ENCODE measurements around the gene CBFA2T3.

CBFA2T3 gene

GRCh38 chr16:88974080-88974915 lies 2.7 kb downstream of the CBFA2T3 start:
- no peak for DNase-seq

DNA sequence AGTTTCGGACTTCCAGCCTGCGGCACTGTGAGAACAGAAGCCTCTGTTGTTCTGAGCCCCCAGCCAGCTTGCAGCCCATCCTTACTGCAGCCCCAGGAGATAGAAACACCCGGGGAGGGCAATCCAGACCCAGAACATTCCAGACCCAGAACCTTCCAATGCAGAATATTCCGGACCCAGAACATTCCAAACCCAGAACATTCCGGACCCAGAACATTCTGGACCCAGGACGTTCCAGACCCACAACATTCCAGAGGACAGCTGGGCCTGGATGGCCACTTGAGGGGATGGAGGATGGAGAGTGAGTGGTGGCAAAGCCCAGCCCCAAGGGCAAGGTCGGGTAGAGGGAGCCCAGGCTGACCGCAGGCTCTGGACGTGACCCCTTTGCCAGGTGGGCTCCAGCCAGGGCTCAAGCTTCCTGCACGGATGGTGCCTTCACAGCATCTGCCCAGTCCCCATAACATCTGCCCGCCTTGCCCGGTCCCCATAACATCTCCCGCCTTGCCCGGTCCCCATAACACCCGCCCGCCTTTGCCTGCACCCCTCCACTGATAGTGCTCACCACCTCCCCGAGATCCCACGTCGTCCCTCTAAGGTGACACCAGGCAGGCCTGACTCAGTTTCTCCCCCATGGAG lies 3.5 kb downstream of the CBFA2T3 start:
- DNase-seq = no peak

DNA sequence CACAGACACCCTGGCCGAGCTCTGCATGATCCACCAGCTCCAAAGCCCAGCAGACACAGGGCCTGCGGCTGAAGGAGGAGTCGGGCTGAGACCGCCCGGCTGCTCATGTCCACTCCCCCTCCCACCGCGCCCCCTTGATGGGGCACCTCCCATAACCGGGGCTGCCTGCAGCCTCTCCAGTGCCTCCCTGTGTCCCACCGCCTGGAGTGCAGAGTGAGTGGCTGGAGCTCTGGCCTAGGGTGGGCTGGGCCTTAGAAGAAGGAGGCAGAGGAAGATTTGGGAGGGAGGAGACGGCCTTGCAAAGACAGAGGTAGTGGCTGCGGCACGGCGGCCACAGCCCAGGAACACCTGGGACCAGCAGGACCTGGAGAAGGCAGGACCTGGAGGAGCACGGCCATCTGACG lies 4.0 kb downstream of the CBFA2T3 start:
- no peak for DNase-seq

DNA sequence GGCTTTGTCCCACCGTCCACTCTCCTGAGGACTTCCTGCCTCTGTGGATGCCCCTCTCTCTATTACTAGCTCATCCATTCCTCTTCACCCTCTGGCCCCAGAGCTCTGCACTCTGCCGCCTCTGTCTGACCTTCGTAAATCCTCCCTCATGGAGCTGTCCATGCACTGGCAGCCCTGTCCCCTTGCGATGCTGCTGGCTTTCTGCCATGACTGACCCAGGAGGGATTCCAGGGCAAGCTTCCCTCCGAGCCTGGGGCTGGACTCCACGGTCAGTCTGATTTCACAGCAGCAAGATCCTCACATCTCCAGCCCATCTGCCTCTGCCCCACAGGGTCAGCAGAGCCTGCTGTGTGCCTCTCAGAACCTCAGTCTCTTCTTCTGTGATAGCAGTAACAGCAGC lies 4.7 kb downstream of the CBFA2T3 start:
- DNase-seq = no peak

GRCh38 chr16:88971371-88972097 lies 5.5 kb downstream of the CBFA2T3 start:
- DNase-seq = no peak

- DNase-seq = no peak
Measured at GRCh38 chr16:88970539-88971065, 6.4 kb downstream of the CBFA2T3 start.

GRCh38 chr16:88970050-88970449 lies 7.0 kb downstream of the CBFA2T3 start:
- DNase-seq = no peak

DNA sequence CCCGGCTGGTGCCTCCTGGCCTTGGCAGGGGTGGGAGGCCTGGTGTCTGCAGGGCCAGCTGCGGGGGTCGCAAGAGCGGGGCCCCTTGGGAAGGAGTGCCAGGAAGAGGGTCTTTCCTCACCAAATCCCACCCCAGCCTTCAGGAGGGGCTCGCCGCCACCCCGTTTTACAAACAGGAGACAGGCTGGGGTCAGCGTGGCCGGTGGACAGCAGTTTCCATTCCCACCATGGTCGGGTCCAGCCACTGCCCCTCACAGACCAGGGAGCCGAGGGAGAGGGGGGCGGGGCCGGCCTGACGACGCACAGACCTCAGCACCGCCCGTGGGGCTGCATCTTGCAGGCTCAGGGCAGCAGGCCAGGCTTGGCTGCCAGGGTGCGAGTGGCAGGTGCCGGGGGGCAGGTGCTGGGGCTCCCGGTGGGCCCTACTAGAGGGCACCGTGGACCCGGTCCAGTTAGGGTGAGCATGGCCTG lies 7.6 kb downstream of the CBFA2T3 start:
- DNase-seq = no peak

DNA sequence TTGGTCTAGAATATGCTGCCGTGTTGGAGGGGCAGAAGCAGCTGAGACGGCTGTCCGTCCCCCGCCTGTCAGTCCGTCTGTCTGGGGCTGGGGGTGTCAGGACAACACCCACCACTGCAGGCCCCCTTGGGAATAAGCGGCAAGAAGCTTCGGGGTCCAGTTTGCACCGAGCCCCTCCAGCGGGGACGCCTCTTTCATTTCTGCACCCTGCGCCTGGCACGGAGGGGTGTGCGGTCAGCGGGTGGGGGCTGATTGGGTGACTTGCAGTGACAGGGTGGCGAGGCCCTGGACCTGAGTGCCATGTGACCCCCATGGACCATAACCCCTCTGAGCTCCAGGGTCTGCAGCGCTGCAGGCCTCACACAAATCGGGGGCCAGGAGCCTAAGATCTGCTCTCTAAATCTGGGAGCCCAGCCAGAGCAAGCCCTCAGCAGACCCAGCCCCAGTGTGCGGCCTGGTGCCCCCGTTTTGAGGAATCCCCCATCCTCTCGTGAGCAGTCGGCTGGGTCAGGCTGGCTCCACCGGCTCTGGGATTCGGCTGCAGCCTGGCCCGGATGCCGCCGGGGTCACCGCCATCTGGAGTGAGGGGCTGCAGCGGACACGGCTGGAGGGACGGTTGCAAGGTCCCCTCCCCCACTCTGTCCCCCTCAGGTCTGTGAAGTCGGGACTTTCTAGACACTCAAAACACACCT lies 8.3 kb downstream of the CBFA2T3 start:
- no peak for DNase-seq

DNA sequence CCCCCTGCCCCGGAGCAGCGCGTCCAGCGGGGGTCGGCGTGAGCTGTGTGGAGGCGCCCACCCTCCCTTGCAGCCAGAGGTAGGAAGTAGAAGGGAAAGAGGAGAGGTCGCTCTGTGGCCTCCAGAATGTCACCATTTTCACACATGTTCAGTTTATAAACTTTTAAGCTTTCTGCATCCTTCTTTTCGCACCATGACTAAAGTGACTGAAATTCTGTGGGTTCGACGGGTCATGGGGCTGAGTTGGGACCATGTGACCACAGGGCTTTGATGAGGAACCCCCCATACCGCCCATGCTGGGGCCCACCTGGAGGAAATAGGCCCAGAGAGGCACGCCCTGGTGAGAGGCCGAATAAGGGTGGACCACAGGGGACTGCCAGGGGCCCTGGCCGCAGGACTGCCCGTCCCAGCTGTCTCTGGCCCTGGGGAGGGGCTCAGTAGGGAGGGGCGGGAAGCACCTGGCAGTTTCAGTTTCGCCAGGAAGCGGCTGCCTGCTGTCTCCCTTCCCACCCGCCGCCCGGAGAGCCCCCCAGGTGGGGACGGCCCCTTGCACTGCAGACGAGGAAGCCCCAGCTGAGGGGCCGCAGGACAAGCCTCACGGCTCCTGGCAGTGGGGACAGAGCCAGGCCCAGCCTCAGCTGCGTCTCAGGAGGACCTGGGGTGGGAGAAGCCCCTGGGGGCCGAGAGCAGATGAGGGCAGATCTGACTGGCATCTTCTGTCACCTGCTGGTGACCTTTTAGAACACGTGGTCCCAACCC lies 9.0 kb downstream of the CBFA2T3 start:
- DNase-seq = no peak

GRCh38 chr16:88966986-88967829 lies 9.8 kb downstream of the CBFA2T3 start:
- DNase-seq = no peak

DNA sequence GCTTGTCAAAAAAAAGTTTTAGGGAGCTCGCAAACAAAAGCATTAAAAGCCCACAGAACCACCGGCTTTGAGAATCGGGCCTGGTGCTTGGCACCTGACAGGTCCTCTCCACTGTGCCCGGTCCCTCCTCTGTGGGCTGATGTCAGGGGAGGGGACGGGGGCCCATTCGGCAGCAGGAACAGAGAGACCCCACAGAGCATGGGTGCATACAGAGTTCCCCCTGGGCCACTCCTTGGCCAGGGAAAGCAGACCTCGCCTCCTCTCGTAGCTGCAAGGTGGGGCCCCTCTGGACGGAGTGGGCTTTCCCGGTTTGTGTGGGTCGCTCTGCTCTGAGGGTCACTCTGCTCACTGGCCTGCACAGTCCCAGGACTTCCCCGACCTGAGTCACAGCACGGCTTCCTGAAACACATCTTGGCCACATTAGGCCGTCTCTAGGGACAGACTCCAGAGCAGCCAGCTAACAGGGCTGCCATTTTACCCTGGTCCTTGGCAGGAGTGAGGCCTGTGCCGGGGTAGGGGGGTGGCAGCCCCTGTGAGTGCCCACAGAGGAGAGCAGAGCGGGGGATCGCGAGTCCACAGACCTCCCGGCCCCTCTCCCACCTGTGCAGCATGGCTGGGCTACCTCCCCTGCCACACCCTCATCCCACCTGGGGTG lies 11.1 kb downstream of the CBFA2T3 start:
- DNase-seq = no peak

- no peak for DNase-seq
Measured at GRCh38 chr16:88965411-88965810, 11.6 kb downstream of the CBFA2T3 start.

- no peak for DNase-seq
Measured at GRCh38 chr16:88964636-88965035, 12.4 kb downstream of the CBFA2T3 start.

GRCh38 chr16:88963583-88963982 lies 13.4 kb downstream of the CBFA2T3 start:
- DNase-seq = no peak

DNA sequence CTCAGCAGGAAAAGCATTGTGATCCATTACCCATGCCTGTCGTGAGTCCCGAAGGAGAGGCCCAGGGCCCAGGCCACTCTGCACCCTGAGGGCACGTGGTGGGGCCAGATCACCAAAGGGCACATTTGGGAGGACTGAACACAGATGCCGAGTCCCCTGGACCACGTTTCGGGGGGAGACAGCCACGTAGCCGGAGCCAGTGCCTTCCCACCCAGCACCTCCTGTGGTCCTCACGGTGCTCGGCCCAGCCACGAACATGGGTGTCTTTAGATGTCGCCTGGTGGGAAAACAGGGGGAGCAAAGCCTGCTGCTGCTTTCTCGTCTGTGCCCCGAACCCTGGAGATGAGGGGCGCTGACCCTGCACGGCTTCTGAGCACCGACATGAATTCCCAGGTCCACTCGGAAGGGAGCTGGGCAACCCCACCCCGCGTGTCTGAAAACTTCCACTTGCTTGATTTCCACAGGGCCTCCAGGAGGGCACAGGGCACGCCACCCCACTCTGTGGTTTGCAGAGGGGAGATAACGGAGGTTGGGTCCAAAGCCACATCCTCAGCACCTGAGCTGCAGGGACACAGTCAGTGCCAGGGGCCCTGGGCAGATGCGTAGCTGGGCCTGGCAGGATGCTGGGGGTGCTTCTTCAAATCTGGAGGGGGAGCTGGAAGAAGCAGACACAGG lies 14.4 kb downstream of the CBFA2T3 start:
- DNase-seq = no peak

- no peak for DNase-seq
Measured at GRCh38 chr16:88961011-88961410, 16.0 kb downstream of the CBFA2T3 start.

DNA sequence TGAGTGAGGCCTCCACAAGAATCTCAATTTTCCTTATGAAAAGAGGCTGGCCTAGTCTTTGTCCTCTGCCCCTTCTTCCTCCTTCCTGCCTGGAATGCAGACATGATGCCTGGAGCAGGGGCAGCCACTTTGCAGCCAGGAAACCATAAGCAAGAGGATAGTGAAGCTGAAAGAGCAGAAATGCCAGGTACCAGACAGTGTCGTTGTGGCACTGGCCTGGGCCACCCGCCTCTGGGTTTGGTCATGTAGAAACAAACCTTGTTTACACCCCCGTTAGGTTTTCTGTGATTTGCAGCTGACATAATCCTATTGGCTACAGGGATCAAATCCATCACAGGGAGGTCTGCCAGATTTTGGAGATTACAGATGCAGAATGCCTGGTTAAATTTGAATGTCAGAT lies 16.5 kb downstream of the CBFA2T3 start:
- DNase-seq = no peak

DNA sequence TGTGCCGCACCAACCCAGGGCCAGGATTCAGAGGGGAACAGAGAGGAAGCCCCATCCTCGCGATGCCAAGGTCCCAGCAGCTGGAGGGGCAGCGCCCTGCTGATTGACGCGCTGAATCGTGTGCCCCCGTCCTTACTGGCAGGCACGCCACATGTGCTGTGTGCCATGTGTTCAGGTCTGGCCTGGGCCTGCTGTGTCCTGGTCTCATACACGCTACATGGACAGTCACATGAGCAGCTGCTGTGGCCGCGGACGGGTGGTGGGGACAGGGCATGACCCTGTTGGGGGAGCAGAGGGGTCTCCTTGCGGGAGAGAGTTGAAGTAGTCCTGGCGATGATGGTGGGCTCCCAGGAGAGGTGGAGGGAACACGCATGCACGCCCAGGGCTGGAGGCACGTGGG lies 18.0 kb downstream of the CBFA2T3 start:
- DNase-seq = no peak
